HG02678 (cell line): ENCODE results near the gene ATP5PO.
A peak's percentile ranks its signal among the peaks of the same experiment; 100 is the strongest.

Experiments
- ATAC-seq: cut with Tn5 transposase; IDR thresholded peaks from one replicate; pipeline ENCODE4 v1.9.1; 2021; ENCODE audit warnings: mild to moderate bottlenecking, moderate library complexity; ENCODE audit not compliant: unreplicated experiment

ATP5PO gene

GRCh38 chr21:33915368-33916199, at the start of gene ATP5PO:
ATP5PO (minus strand) TSS chr21:33915804; CDS start chr21:33915763, 41 bp downstream.
- peak; percentile 99 for ATAC-seq

DNA sequence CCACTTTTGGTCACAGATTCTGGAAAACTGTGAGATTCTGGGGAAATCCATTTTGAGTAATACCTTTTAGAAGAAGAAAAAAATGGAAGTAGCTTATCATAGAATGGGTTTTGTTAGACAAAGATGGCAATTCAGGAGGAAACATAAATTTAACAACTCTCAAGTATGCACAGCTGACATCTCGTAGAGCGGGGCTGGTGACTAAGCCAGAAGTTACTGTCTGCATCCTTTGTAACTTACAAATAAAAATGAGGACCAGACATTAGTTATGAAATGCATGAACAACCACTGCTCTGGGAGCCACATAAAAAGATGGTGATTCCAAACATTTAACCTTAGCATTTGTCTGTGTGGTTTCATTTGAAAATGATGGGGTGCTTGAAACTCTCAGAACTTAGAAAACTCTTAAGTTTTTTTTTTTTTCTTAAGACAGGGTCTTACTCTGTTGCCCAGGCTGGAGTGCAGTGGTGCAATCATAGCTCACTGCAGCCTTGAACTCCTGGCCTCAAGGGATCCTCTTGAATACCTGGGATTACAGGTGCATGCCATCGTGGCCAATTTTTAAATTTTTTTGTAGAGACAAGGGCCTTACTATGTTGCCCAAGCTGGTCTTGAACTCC, 49.2 kb upstream of the ATP5PO start:
- ATAC-seq: no peak

DNA sequence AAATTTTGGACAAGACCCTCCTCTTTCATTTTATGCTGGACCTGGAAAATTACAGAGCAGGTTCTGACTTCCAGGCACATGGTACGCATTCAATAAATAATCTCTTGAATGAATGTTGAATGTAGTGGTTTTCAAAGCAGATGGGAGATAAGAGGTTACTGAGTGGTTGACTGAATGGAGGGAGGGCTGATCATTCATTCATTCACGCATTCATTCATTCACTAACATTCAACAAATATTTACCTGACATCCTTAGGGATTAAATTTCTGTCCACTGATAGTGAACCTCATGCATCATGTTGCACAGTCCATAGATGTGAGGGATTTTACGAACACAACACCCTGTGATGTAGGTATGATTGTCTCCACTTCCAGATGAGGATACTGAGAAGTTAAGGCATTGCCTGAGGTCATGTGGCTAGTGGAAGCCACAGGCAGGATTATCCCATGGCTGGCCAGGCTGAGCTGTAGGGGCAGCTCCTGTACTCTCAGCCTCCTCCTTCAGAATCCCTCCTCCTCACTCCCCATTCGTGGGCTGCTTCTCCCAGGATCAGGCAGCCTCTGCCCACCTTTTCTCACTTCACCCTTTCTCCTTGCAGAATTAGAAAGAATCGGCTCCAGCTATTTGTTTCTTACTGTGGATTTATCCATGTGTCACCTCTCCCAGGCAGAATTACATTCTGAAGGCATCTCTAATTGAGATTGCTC, 48.4 kb upstream of the ATP5PO start:
- no peak for ATAC-seq

- ATAC-seq: no peak
Measured at GRCh38 chr21:33962290-33962689, 46.7 kb upstream of the ATP5PO start.

DNA sequence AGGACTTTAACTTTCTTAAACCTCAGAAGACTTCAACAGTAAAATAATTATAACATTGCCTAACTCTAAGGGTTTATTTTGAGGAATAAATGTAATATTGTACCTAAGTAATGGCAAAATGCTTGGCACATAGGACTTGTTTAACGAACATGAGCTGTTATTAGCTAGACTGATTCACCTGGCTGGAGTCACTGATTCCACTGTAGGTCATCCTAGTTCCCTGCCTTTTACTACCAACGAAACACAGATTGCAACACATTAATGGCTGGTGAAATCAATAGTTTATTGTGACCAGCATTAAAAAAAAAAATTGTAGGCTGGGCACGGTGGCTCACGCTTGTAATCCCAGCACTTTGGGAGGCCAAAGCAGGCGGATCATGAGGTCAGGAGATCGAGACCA, 45.5 kb upstream of the ATP5PO start:
- ATAC-seq: no peak

- no peak for ATAC-seq
Measured at GRCh38 chr21:33959680-33960079, 44.1 kb upstream of the ATP5PO start.

GRCh38 chr21:33954395-33954794, 38.8 kb upstream of the ATP5PO start:
- ATAC-seq: no peak

GRCh38 chr21:33951276-33952178, 35.9 kb upstream of the ATP5PO start:
- no peak for ATAC-seq

GRCh38 chr21:33950431-33951079, 35.0 kb upstream of the ATP5PO start:
- ATAC-seq: no peak

- ATAC-seq: peak; percentile 35
Measured at GRCh38 chr21:33949516-33950430, 34.2 kb upstream of the ATP5PO start.

GRCh38 chr21:33948951-33949444, 33.4 kb upstream of the ATP5PO start:
- no peak for ATAC-seq

DNA sequence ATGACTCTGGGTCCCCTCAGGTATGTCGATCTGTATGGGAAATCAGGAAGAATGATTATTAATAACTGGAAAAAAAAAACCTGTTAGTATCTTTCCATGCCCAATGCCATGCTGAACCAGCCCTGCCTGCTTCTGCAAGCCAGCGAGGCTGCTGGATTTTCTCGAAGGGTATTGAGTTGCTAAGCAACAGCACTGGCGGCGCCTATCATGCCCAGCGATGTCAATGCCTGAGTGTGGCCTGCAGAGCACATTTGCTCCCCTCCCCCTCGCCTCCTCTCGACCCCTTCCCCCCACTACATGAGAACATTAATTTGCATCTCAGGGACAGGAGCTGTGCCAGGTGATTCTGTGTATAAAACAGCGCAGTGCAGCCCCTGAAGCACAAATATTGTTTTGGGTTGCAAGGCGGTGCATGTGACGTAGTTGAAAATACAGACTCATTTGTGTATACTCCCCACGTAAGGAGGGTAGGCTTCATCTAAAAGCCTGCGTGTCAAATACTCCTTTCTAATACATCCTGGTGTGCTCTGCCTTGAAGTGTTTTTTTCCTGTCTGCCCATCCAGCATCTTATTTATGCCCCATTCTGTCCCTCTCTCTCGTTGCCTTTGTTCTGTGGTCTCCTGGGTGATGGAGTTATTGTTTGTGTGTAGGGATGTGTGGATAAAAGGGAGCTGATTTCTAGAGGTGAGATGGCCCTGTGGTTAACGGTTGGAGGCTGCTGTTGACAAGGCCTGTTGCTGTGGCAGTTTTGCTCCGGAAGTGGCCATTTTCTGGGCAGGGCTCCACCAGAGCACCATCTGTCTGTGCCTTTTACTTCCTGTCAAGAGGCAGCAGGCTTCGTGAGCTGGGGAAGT, 32.7 kb upstream of the ATP5PO start:
- peak; percentile 53 for ATAC-seq

DNA sequence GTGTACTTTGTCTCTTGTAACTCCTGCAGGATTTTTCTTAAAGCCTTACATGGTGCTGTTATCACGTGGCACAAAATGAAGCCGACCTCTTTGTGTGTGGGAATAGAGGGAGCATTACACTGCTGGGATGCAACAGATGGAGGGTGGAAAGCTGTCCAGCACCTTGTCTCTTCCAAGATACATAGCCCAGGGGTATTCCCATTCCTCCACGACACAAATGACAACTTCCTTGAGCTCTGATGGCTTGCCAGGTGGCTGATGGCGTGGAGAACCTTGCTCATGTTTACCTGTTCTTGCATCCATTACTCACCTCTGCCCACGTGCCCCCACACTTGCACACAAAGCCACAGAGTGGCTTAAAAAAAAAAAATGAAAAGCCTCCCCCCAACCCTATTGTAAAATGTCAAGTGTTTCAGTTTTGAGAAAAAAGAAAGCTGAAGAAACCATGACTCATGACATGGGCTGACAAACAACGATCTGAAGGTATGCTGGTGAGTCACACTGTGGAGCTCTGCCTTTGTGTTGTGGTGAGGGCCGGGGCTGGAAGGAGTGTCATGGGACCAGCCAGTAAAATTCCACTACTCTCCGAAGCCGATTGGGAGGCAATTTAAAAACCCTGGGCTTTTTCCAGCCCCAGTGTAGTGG, 32.0 kb upstream of the ATP5PO start:
- peak; percentile 48 for ATAC-seq

GRCh38 chr21:33945652-33946270, 30.2 kb upstream of the ATP5PO start:
- no peak for ATAC-seq

DNA sequence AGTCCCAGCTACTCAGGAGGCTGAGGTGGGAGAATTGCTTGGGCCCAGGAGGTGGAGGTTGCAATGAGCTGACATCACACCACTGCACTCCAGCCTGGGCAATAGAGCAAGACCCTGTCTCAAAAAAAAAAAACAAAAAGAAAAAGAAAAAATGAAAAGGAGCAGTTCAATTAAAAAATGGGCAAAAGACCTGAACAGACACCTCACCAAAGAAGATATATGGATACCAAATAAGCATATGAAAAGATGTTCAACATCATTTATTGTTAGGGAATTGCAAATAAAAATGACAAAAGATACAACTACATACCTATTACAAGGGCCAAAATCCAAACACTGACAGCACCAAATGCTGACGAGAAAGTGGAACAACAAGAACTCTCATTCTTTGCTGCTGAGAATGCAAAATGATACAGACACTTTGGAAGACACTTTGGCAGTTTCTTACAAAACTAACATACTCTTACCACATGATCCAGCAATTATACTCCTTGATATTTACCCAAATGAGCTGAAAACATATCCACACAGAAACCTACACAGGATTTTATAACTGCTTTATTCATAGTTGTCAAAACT, 28.7 kb upstream of the ATP5PO start:
- ATAC-seq: no peak

- ATAC-seq: no peak
Measured at GRCh38 chr21:33943293-33943692, 27.7 kb upstream of the ATP5PO start.

DNA sequence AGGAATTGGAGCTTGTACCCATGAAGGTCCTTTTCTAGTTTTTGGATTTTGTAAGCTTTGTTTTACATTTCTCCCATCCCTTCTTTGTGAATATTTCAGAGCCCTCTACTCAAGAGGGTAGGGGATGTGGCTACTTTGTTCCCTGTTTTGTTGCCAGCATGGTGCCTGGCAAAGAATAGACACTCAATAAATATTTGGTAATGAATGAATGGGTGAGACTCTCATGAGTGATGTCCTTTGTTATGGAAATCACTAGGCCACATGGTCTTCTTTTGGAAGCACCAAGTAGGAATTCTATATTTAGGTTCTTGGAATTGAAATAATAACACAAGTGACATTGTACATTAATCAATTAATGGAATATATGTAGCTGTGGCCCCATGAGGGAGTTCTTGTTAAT, 26.8 kb upstream of the ATP5PO start:
- ATAC-seq: no peak
